ENCODE measurements around the gene ELP1.

ELP1 gene

GRCh38 chr9:108885643-108886348 lies 48.1 kb downstream of the ELP1 start:
- in situ Hi-C loops (cut with MboI; ENCODE audit: low sequenced_read_pairs): no loop called here

- in situ Hi-C loops (cut with MboI; ENCODE audit: low sequenced_read_pairs): no loop called here
These were observed 49.2 kb downstream of the ELP1 start for GRCh38 chr9:108884701-108885100.

GRCh38 chr9:108883085-108883484 lies 50.8 kb downstream of the ELP1 start:
- in situ Hi-C loops (cut with MboI; ENCODE audit: low sequenced_read_pairs): no loop called here

- in situ Hi-C loops (cut with MboI; ENCODE audit: low sequenced_read_pairs): no loop called here
These were observed 51.7 kb downstream of the ELP1 start for GRCh38 chr9:108882052-108882888.

GRCh38 chr9:108880738-108881316 lies 53.1 kb downstream of the ELP1 start:
- in situ Hi-C loops (cut with MboI; ENCODE audit: low sequenced_read_pairs): no loop called here

GRCh38 chr9:108877524-108877923 lies 56.4 kb downstream of the ELP1 start:
- in situ Hi-C loops (cut with MboI; ENCODE audit: low sequenced_read_pairs): no loop called here

- in situ Hi-C loops (cut with MboI; ENCODE audit: low sequenced_read_pairs): no loop called here
These were observed 57.5 kb downstream of the ELP1 start for GRCh38 chr9:108876425-108876824.

GRCh38 chr9:108874058-108874788 lies 59.7 kb downstream of the ELP1 start:
- in situ Hi-C loops (cut with MboI; ENCODE audit: low sequenced_read_pairs): no loop called here

- in situ Hi-C loops (cut with MboI; ENCODE audit: low sequenced_read_pairs): no loop called here
These were observed 64.7 kb downstream of the ELP1 start for GRCh38 chr9:108869092-108869725.

GRCh38 chr9:108867829-108868228 lies 66.1 kb downstream of the ELP1 start:
- in situ Hi-C loops (cut with MboI; ENCODE audit: low sequenced_read_pairs): no loop called here

- in situ Hi-C loops (cut with MboI; ENCODE audit: low sequenced_read_pairs): no loop called here
These were observed 66.8 kb downstream of the ELP1 start for GRCh38 chr9:108867116-108867515.

- in situ Hi-C loops (cut with MboI; ENCODE audit: low sequenced_read_pairs): no loop called here
These were observed 67.9 kb downstream of the ELP1 start for GRCh38 chr9:108866001-108866420.

- in situ Hi-C loops (cut with MboI; ENCODE audit: low sequenced_read_pairs): no loop called here
These were observed 68.9 kb downstream of the ELP1 start for GRCh38 chr9:108865037-108865436.

- in situ Hi-C loops (cut with MboI; ENCODE audit: low sequenced_read_pairs): no loop called here
These were observed 69.5 kb downstream of the ELP1 start for GRCh38 chr9:108864446-108864845.

- in situ Hi-C loops (cut with MboI; ENCODE audit: low sequenced_read_pairs): no loop called here
These were observed 70.0 kb downstream of the ELP1 start for GRCh38 chr9:108863891-108864290.

- in situ Hi-C loops (cut with MboI; ENCODE audit: low sequenced_read_pairs): no loop called here
These were observed 71.9 kb downstream of the ELP1 start, which contains the start of gene ACTL7A for GRCh38 chr9:108861997-108862396. TSS of gene ACTL7A (plus strand) at chr9:108862266. CDS start at chr9:108862323, 57 bp downstream.

GRCh38 chr9:108861464-108861863 lies 72.5 kb downstream of the ELP1 start:
- in situ Hi-C loops (cut with MboI; ENCODE audit: low sequenced_read_pairs): no loop called here

- in situ Hi-C loops (cut with MboI; ENCODE audit: low sequenced_read_pairs): no loop called here
These were observed 73.2 kb downstream of the ELP1 start for GRCh38 chr9:108860764-108861163.

GRCh38 chr9:108860354-108860753 lies 73.6 kb downstream of the ELP1 start:
- in situ Hi-C loops (cut with MboI; ENCODE audit: low sequenced_read_pairs): no loop called here

GRCh38 chr9:108859459-108860114 lies 74.3 kb downstream of the ELP1 start:
- in situ Hi-C loops (cut with MboI; ENCODE audit: low sequenced_read_pairs): no loop called here

All from HL-60/S4 (cell line).